ENCODE data around the gene ENTREP3.
"Not testable (repeated sequence)": the region's sequence is repeated elsewhere in the genome, so short reads cannot be mapped to it uniquely, and the experiment has no call there.

The ENTREP3 gene, protein sequence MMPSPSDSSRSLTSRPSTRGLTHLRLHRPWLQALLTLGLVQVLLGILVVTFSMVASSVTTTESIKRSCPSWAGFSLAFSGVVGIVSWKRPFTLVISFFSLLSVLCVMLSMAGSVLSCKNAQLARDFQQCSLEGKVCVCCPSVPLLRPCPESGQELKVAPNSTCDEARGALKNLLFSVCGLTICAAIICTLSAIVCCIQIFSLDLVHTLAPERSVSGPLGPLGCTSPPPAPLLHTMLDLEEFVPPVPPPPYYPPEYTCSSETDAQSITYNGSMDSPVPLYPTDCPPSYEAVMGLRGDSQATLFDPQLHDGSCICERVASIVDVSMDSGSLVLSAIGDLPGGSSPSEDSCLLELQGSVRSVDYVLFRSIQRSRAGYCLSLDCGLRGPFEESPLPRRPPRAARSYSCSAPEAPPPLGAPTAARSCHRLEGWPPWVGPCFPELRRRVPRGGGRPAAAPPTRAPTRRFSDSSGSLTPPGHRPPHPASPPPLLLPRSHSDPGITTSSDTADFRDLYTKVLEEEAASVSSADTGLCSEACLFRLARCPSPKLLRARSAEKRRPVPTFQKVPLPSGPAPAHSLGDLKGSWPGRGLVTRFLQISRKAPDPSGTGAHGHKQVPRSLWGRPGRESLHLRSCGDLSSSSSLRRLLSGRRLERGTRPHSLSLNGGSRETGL

DNA sequence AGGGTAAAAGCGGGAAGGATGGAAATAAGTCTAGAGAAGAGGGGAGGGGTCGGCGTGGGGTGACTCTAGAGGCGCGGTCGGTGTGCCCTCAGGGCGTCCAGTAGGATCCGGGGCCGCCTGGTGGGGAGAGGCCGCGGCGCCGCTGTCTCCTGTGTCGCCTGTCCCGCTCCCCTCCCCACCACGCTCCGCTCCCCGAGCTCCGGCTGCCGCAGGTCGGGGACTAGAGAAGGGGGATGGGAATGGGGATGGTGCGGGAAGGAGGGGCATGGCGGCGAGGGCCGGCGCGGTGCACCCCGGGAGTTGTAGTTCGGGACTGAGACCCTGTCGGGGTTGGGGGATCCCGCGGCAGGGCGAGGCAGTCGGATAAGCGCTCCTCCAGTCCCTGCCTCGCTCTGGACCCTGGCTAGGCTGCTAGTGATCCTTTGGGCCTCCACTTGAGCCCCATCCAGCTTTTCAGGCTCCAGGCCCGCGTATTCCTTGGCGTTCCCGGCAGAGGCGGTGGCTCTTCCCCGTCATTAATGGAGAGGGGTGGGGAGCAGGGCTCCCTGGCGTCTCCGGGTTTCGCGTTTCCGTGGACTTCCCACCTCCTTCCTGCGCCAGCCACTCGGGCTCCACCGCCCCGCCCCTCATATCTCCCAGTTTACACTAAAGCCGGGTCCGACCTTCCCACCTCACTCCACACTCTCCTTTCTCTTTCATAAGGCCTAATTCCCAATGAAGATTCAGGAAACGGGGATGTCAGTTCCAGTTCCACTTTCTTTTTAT, at the start of gene ENTREP3:
Gene ENTREP3 (minus strand): TSS at position 241 of the 765 bp plus-strand sequence. CDS start 606 bp downstream, outside the sequence.
- peak; percentile 81 for DNase-seq (ENCODE audit: low spot score)

GRCh38 chr1:155304558-155305063, 49.3 kb upstream of the ENTREP3 start:
- no peak for DNase-seq (ENCODE audit: low spot score)

DNA sequence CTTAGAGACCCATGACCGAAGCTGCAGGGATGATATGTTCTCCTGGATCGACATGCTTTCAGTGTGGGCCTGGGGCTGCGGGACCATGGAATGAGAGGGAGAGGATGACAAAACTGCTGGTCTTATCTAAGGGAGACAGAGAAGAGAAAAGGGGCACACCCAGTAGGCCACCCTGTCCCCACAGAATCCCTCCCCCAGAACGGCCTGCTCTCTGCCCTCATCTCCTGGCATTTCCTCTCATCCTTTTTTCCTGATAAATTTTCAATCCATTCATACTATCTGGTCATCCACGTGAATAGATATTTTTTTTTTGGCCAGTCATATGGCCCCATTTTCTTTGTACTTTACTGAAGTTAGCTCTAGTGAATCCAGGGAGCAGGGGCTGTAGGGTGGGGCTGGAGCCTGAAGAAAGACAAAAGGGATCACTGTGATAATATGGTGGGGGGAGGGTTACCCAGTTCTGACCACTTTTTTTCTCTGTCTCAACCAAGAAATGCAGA, 46.1 kb upstream of the ENTREP3 start, which contains the start of gene PKLR:
Gene PKLR (minus strand): TSS at position 97 of the 500 bp plus-strand sequence. CDS start 43 bp downstream, at position 54.
- no peak for DNase-seq (ENCODE audit: low spot score)

- DNase-seq (ENCODE audit: low spot score): no peak
These were observed 45.5 kb upstream of the ENTREP3 start for GRCh38 chr1:155300553-155301329.

- no peak for DNase-seq (ENCODE audit: low spot score)
These were observed 44.7 kb upstream of the ENTREP3 start for GRCh38 chr1:155300024-155300423.

- DNase-seq (ENCODE audit: low spot score): no peak
These were observed 42.1 kb upstream of the ENTREP3 start for GRCh38 chr1:155297384-155297783.

- DNase-seq (ENCODE audit: low spot score): no peak
These were observed 41.4 kb upstream of the ENTREP3 start for GRCh38 chr1:155296661-155297060.

DNA sequence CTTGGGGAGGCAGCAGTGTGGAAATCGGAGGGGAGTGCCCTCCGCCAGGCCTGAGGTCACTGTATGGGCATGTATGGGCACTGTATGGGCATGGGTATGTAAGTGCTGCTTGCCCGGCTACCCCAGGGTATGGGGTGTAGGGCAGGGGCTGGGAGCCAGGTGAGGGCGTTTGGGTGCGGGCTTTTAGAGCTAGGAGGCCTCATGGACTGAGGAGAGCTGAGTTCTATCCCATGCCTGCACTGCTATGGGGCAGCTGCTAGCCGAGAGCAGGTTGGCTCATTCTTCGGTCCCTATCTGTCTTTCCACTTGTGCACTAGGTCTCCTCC, 40.6 kb upstream of the ENTREP3 start:
- no peak for DNase-seq (ENCODE audit: low spot score)

DNA sequence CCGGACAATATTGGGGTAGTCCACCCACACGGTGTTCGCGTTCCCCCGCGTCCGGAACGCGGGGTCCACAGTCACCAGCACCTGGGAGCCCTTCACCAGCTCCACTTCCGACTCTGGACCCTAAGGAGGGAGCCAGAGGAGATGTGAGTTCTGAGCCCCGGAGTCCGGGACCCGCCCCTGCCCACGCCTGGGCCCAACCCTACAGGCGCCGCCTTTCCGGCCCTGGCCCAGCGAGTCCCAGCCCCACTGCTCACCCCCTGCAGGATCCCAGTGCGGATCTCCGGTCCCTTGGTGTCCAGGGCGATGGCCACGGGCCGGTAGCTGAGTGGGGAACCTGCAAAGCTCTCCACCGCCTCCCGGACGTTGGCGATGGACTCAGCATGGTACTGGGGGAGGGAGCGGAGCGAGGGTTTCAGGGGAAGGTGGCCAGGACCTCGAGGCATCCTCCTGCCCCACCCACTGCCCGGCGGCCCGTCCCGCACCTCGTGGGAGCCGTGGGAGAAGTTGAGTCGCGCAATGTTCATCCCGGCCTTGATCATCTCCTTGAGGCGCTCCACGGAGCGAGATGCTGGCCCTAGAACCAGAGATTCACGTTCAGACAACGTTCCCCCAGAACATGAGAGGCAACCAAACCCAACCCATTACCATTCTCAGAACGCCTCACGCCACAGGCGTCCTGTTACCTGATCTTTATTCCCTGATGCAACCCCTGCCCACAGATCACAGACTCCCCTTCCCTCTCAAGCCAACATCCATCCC, 40.1 kb upstream of the ENTREP3 start:
- DNase-seq (ENCODE audit: low spot score): no peak

DNA sequence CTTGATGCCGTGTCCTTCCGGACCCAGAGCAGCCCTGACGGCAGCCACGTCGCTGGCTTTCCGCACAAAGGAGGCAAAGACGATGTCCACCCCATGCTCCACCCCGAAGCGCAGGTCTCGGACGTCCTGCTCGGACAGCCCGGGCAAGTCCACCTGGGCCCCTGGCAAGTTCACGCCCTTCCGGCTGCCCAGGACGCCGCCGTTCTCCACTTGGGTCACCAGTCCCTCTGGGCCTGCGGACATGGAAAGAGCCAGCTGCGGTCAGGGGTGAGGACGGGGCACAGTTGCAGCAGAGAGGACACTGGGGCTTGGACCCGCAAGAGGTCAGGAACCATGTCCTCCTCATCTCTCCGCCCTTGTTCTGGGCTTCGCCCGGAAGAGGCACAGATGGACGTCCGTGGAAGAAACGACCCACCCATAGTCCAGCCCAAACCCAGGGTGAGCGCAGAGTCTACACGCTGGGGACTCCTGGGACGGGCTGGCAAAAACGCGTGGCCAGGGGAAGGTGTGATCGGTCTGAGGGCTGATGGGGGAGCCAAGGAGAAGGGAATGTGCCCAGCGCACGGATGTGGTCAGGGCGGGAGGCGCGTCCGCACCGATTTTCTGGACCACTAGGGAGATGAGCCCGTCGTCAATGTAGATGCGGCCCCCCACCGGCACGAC, 39.4 kb upstream of the ENTREP3 start:
- no peak for DNase-seq (ENCODE audit: low spot score)

GRCh38 chr1:155293086-155293749, 37.9 kb upstream of the ENTREP3 start:
- no peak for DNase-seq (ENCODE audit: low spot score)

- not testable (repeated sequence) for DNase-seq (ENCODE audit: low spot score)
These were observed 35.7 kb upstream of the ENTREP3 start for GRCh38 chr1:155291006-155291405.

GRCh38 chr1:155287987-155288543, 32.8 kb upstream of the ENTREP3 start:
- DNase-seq (ENCODE audit: low spot score): no peak

DNA sequence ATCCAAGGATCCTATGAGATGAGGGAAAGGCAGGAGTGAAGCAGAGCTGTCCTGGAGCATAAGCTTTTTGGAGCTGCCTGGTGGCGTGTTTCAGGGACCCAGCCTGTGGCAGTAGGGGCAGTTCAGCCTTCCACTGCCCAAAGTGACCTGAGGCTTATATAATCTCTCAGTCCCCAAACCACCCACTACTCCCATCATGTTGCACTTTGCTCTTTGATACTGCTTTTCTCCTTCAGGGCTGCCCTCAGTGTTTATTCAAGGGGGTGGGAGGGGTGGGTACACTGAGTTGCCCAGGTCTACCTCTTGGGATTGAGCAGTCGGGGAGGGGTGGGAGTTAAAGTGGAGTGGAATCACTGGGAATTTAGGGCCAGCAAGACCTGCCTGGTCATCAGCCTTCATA, 31.3 kb upstream of the ENTREP3 start:
- no peak for DNase-seq (ENCODE audit: low spot score)

DNA sequence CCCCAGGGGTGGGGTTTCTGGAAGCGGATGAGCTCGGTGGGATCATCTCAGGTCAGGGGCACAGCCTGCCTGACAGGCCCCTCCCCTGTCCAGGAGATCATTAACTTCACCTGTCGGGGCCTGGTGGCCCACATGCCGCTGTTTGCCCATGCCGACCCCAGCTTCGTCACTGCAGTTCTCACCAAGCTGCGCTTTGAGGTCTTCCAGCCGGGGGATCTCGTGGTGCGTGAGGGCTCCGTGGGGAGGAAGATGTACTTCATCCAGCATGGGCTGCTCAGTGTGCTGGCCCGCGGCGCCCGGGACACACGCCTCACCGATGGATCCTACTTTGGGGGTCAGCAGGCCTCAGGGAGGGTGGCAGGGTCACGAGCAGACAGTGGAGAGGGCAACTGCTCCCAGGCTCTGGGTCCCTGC, 30.4 kb upstream of the ENTREP3 start:
- DNase-seq (ENCODE audit: low spot score): no peak

DNA sequence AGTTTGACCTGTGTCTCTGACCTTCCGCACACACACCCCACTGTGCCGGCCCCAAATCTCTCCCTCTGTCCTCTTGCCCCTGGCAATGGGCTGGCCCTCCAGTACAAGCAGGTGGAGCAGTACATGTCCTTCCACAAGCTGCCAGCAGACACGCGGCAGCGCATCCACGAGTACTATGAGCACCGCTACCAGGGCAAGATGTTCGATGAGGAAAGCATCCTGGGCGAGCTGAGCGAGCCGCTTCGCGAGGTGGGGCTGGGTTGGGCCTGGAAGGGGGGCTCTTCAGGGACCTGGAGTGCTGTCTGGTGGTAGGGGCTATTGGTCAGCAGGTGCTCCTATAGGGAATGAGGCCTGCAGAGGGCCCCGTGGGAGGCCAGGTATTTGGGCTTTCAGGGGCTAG, 29.8 kb upstream of the ENTREP3 start:
- no peak for DNase-seq (ENCODE audit: low spot score)

- DNase-seq (ENCODE audit: low spot score): no peak
These were observed 29.2 kb upstream of the ENTREP3 start for GRCh38 chr1:155284476-155284875.

- DNase-seq (ENCODE audit: low spot score): no peak
These were observed 27.3 kb upstream of the ENTREP3 start for GRCh38 chr1:155282488-155283091.

DNA sequence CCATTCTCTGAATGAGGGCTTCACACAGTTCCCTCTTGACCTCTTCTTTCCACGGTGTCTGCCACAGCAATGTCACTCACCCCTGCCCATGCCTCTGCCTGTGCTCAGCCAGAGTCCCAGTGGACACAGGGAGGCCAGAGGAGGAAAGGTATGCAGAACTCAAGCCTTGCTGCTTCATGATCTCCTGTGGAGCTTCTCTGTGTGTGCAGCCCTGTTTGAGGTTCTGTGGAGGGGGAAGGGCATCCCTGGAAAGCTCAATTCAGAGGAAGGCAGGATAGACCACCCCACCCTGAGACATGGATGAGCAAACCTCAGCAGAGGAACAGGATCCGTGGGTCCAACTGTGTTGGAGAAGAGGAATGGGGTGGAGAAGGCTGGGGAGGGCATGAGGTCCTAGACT, 24.0 kb upstream of the ENTREP3 start:
- no peak for DNase-seq (ENCODE audit: low spot score)

All from activated CD4-positive, alpha-beta T cell treated with anti-CD3 and anti-CD28 coated beads, Interleukin-2, Interleukin-4, amounts not matched to agents 100 ng/mL and 50 ng/mL, durations not matched to agents 16 hours and 8 hours (primary cell).